ENCODE results near the gene GANAB.
"Not testable (repeated sequence)": the region's sequence is repeated elsewhere in the genome, so short reads cannot be mapped to it uniquely, and the experiment has no call there.

GANAB gene

DNA sequence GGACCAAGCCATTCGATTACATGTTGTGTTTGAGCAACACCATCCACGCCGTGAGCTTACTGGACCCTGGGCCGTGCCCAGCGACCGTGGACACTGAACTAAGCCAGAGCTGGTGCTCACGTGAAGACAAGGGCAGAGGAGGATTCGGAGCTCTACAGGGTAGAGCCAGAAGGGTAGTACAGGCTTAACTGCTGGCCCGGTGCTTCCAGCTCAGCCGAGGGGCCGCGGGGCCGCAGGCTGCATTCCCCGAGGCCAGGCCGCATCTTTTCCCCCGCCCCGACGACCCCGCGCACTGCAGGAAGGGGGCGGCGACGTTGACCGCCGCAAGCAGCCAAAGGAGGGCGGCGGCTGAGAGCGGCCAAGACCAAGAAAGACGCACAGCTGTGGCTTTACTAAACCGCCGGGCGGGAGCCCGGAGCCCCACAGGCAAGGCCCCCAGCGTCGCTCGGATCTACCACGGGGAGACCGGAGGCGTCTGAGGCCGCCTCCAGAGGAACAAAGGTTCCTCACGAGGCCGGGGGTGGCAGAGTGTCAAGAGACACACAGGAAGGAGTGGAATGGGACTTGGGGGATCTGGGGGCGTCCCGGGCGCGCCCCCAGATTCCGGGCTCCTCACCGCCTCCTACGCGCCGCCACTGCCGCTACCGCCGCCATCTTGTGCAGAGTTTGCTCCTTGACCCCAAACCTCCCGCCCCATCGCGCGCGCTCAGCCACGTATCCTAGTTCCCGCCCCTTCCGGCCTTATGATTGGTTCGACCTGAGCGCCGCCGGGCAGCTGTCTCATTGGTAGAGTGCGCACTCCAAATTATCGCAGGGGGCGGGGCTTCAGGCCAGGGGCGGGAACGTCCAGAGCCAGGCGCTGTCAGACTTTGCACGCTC is at the start of gene GANAB:
Gene GANAB (minus strand): TSS at position 668 of the 879 bp plus-strand sequence. CDS start 14 bp downstream, at position 654.
- no peaks in the 10 kb centered on the region for H3K9me3 Mint-ChIP-seq
- H3K4me3 Mint-ChIP-seq, result peak within 1 kb of the TSS; percentile 99
- H3K27ac Mint-ChIP-seq, result peak within 1 kb of the TSS; percentile 96
- peaks cover 19% of the 10 kb centered on the region for H3K4me1 Mint-ChIP-seq (ENCODE audit: low read depth)
- H3K27me3 Mint-ChIP-seq (ENCODE audit: low read depth), result no peaks in the 10 kb centered on the region
- peaks cover 21% of the 10 kb centered on the region for H3K36me3 Mint-ChIP-seq (ENCODE audit: low read depth)

DNA sequence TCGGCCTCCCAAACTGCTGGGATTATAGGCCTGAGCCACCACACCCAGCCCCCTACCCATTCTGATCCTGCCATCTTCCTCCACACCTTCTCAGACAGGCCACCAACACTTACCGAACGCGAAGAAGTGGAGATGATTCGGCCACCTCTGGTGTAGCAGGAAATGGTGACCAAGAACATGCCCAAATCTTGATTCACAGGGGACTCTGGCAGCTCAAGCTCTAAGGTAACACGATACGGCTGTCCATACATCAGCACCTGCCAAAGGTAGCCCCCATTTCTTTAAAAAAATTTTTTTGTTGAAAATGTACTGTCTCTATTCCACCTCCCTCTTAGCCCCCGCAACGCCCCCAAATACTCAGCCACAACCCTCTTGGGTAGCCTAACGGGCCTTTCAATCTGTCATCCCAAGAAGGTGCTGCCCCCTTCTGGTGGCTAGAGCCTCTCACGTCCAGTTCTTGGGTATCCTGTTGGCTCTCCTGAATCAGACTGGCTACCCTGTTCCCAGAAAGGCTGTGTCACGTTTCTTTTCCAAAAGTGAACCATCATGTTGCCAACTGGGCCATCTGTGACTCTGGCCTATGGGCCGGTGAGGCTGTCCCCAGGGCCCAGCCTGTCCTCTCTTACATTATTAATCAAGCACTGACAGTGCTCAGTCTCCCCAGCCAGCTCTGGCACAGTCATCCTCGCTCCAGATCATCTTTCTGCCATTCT is 48.2 kb upstream of the GANAB start:
- Mint-ChIP-seq H3K4me3 (no peak overlapping the region), H3K9me3 (no peaks in the 10 kb centered on the region), H3K4me1 (ENCODE audit: low read depth) (peaks cover 8% of the 10 kb centered on the region), H3K27me3 (ENCODE audit: low read depth) (no peaks in the 10 kb centered on the region), H3K27ac (peak overlapping the region; percentile 18), H3K36me3 (ENCODE audit: low read depth) (peaks cover 23% of the 10 kb centered on the region)

DNA sequence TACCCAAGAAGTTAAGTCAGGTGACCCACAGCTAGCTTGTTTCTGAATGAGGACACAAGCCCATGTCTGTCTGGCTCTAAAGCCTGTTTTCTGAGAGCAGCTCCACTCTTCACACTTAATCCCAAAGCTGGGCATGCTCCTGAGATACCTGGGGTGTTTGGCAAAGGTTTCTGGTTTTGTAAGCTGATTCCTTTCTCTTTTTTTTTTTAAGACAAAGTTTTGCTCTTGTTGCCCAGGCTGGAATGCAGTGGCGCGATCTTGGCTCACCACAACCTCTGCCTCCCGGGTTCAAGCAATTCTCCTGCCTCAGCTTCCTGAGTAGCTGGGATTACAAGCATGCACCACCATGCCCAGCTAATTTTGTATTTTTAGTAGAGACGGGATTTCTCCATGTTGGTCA is 47.2 kb upstream of the GANAB start:
- not testable (repeated sequence) for H3K27me3 Mint-ChIP-seq (ENCODE audit: low read depth); H3K27ac Mint-ChIP-seq

GRCh38 chr11:62689421-62690183 is 43.2 kb upstream of the GANAB start, which contains the start of gene LRRN4CL:
Gene LRRN4CL, minus strand, starts transcription at chr11:62689530. Its CDS starts 1,022 bp downstream, at chr11:62688508.
- peaks cover 3% of the 10 kb centered on the region for H3K4me1 Mint-ChIP-seq (ENCODE audit: low read depth)
- peaks cover 23% of the 10 kb centered on the region for H3K36me3 Mint-ChIP-seq (ENCODE audit: low read depth)
- peaks cover 9% of the 10 kb centered on the region for H3K27me3 Mint-ChIP-seq (ENCODE audit: low read depth)
- no peak within 1 kb of the TSS for H3K4me3 Mint-ChIP-seq
- H3K9me3 Mint-ChIP-seq, result no peaks in the 10 kb centered on the region
- no peak within 1 kb of the TSS for H3K27ac Mint-ChIP-seq

More for the DNA sequence above, 47.2 kb upstream of the GANAB start:
- H3K4me3 Mint-ChIP-seq; H3K9me3 Mint-ChIP-seq; H3K4me1 Mint-ChIP-seq (ENCODE audit: low read depth): not testable (repeated sequence)
- H3K36me3 Mint-ChIP-seq (ENCODE audit: low read depth), result peaks cover 26% of the 10 kb centered on the region

- H3K27ac Mint-ChIP-seq, result no peak overlapping the region
- H3K36me3 Mint-ChIP-seq (ENCODE audit: low read depth), result peaks cover 20% of the 10 kb centered on the region
- H3K9me3 Mint-ChIP-seq, result no peaks in the 10 kb centered on the region
- H3K4me3 Mint-ChIP-seq, result no peak overlapping the region
- H3K4me1 Mint-ChIP-seq (ENCODE audit: low read depth), result no peaks in the 10 kb centered on the region
- peaks cover 9% of the 10 kb centered on the region for H3K27me3 Mint-ChIP-seq (ENCODE audit: low read depth)
These were observed 42.1 kb upstream of the GANAB start for GRCh38 chr11:62688491-62688890.

GRCh38 chr11:62687508-62688396 is 41.3 kb upstream of the GANAB start:
- no peak overlapping the region for H3K27ac Mint-ChIP-seq
- H3K4me1 Mint-ChIP-seq (ENCODE audit: low read depth), result no peaks in the 10 kb centered on the region
- H3K9me3 Mint-ChIP-seq, result no peaks in the 10 kb centered on the region
- peaks cover 9% of the 10 kb centered on the region for H3K27me3 Mint-ChIP-seq (ENCODE audit: low read depth)
- no peak overlapping the region for H3K4me3 Mint-ChIP-seq
- H3K36me3 Mint-ChIP-seq (ENCODE audit: low read depth), result peaks cover 17% of the 10 kb centered on the region

DNA sequence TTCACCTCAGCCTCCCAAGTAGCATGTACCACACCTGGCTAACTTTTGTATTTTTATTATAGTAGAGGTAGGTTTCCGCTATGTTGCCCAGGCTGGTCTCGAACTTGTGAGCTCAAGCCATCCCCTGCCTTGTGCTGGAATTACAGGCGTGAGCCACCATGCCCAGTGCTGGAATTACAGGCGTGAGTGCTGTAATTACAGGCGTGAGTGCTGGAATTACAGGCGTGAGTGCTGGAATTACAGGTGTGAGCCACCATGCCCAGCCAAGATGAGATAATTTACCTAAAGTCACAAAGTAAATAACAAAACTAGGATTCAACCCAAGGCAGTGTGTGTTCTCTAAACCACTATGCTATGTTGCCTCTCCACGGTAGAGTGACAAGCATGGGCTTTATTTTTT is 36.1 kb upstream of the GANAB start:
- peaks cover 16% of the 10 kb centered on the region for H3K4me1 Mint-ChIP-seq (ENCODE audit: low read depth)
- no peaks in the 10 kb centered on the region for H3K9me3 Mint-ChIP-seq
- no peak overlapping the region for H3K4me3 Mint-ChIP-seq
- peaks cover 8% of the 10 kb centered on the region for H3K36me3 Mint-ChIP-seq (ENCODE audit: low read depth)
- H3K27ac Mint-ChIP-seq, result no peak overlapping the region
- no peaks in the 10 kb centered on the region for H3K27me3 Mint-ChIP-seq (ENCODE audit: low read depth)

GRCh38 chr11:62680825-62681240 is 34.4 kb upstream of the GANAB start:
- Mint-ChIP-seq H3K4me1 (ENCODE audit: low read depth) (peaks cover 28% of the 10 kb centered on the region), H3K27me3 (ENCODE audit: low read depth) (no peaks in the 10 kb centered on the region), H3K27ac (peak overlapping the region; percentile 57), H3K4me3 (peak overlapping the region; percentile 38), H3K9me3 (no peaks in the 10 kb centered on the region), H3K36me3 (ENCODE audit: low read depth) (peaks cover 19% of the 10 kb centered on the region)

DNA sequence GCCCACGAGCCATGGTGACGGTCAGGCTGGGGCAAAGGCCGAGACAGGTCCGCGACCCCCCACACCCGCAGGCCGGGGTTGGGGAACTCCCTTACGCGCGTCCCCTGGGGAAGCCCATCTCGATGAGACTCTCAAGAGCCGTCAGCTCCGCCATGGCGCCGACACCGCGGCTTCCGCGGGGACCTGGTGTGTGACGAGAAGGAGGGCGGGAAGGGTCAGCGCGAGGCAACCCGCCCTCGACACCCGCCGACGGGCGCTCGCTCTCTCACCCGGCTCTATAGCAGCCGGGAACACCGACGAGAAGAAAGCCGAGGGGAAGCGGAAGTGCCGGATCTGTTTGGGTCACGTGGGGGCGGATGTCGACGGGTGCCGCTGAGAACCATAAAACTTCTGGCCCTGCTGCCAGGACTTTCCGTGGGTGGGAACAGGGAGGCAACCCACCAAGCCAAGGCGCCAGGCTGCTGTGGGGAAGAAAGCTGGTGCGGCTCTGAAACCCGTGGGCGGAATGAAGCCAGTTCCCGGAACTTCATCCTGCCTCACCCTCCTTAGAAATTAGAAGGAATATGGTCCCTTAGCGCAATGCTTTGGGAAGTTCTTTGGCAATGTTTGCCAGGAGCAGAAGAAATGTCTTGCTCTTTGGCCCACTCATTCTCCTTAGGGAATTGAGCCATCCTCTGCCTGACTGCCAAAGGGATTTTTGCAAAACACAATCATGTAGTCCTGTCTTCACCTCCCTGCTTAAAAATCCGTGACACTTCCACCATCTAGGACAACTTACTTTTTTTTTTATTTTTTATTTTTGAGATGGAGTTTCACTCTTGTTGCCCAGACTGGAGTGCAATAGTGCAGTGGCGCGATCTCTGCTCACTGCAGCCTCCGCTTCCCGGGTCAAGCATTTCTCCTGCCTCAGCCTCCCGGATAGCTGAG is 32.6 kb upstream of the GANAB start, which contains the start of gene UBXN1:
Gene UBXN1 (minus strand): TSS at position 304 of the 927 bp plus-strand sequence. CDS start 150 bp downstream, at position 154.
- H3K4me3 Mint-ChIP-seq, result peak within 1 kb of the TSS; percentile 85
- H3K9me3 Mint-ChIP-seq, result no peaks in the 10 kb centered on the region
- peak within 1 kb of the TSS; percentile 88 for H3K27ac Mint-ChIP-seq
- H3K4me1 Mint-ChIP-seq (ENCODE audit: low read depth), result peaks cover 31% of the 10 kb centered on the region
- peaks cover 22% of the 10 kb centered on the region for H3K36me3 Mint-ChIP-seq (ENCODE audit: low read depth)
- H3K27me3 Mint-ChIP-seq (ENCODE audit: low read depth), result no peaks in the 10 kb centered on the region

DNA sequence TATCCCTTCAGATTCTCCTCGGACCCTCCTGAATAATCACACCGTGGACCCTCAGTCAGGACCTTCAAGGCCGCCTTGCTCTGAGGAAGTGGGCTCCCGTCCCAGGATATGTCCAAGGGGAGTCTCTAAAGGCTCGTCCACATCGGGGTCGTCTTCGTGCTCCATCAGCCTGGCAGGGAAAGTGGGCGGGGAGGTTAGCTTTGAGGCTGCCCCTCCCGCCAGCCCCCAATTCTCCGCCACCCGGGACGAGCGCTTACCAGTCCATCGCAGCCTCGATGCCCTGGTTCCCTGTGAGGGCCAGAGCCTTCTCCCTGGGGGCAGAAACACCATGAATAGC is 32.0 kb upstream of the GANAB start:
- Mint-ChIP-seq H3K4me3 (peak overlapping the region; percentile 85), H3K9me3 (no peaks in the 10 kb centered on the region), H3K27me3 (ENCODE audit: low read depth) (no peaks in the 10 kb centered on the region), H3K36me3 (ENCODE audit: low read depth) (peaks cover 22% of the 10 kb centered on the region), H3K4me1 (ENCODE audit: low read depth) (peaks cover 31% of the 10 kb centered on the region), H3K27ac (peak overlapping the region; percentile 88)

DNA sequence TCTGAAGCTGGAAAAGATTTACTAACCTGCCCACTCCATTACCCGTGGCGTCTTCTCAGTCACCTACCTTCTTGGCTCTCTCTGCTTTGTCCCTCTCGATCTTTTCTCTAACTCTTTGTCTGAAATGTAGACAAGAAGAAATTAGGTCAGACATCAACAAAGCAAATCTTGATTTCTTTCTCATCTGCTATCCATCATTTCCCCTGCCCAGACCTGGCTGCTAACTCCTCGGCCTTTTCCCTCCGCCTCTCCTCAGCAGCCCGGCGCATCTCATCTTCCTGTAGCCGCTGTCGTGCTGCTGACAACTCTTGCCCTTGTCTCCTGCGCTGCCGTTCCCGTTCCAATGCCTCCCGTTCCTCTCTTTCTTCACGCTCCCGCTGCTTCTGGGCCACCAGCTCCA is 31.3 kb upstream of the GANAB start:
- Mint-ChIP-seq H3K36me3 (ENCODE audit: low read depth) (peaks cover 22% of the 10 kb centered on the region), H3K4me1 (ENCODE audit: low read depth) (peaks cover 35% of the 10 kb centered on the region), H3K27ac (peak overlapping the region; percentile 70), H3K27me3 (ENCODE audit: low read depth) (no peaks in the 10 kb centered on the region), H3K9me3 (no peaks in the 10 kb centered on the region), H3K4me3 (peak overlapping the region; percentile 85)

DNA sequence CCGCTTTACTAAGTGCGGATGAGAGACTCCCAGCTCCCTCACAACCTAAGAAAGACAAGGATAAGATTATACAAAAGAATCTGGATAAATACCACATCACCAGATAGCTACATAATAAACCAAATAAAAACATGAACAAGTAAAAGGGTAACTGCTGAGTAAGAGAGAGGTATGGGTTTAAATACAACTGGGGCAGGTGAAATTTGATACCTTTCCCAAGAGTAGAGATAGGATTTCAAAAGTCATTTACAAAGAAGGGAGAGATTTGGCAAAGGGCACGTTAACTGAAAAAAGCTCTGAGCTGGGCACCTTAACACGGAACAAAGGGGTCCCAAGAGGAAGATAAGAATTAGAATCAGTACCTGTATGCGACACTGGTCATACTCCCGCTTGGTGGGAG is 30.7 kb upstream of the GANAB start:
- H3K4me1 Mint-ChIP-seq (ENCODE audit: low read depth), result peaks cover 36% of the 10 kb centered on the region
- H3K27ac Mint-ChIP-seq, result peak overlapping the region; percentile 34

DNA sequence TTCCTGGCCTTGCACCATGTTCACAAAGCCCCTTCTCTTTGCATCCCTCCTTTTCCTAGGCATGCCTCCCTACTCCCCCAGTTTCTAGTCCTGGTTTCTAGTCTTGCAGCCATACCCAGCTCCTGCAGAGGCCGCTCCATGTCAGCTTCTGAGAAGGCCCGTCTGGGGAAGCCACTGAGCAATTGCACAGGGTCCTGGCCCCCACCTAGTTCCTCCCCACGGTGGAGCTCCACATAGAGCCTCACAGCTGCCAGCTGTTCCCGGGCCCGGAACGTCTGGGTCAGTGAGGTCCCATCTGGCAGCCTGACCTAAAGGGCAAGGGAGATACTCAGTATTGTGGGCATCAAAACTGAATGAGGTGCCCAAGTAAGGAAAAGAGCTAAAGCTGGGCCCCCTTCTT is 30.3 kb upstream of the GANAB start:
- H3K27ac Mint-ChIP-seq, result peak overlapping the region; percentile 34
- peaks cover 38% of the 10 kb centered on the region for H3K4me1 Mint-ChIP-seq (ENCODE audit: low read depth)
- no peaks in the 10 kb centered on the region for H3K27me3 Mint-ChIP-seq (ENCODE audit: low read depth)
- peaks cover 25% of the 10 kb centered on the region for H3K36me3 Mint-ChIP-seq (ENCODE audit: low read depth)
- no peaks in the 10 kb centered on the region for H3K9me3 Mint-ChIP-seq
- H3K4me3 Mint-ChIP-seq, result peak overlapping the region; percentile 85

More for the DNA sequence above, 30.7 kb upstream of the GANAB start:
- Mint-ChIP-seq H3K27me3 (ENCODE audit: low read depth) (no peaks in the 10 kb centered on the region), H3K4me3 (peak overlapping the region; percentile 85), H3K9me3 (no peaks in the 10 kb centered on the region), H3K36me3 (ENCODE audit: low read depth) (peaks cover 23% of the 10 kb centered on the region)
